Naive B cell (primary cell): Measurements from ENCODE around the gene TCF23. TPM values are rescaled to one million over a fixed set of nuclear protein-coding genes. Genes with fewer than 3 reads are reported as not detected.
"Not testable (repeated sequence)": the region's sequence is repeated elsewhere in the genome, so short reads cannot be mapped to it uniquely, and the experiment has no call there.

Source experiments
- ATAC-seq, 2 donors: fragments of 150-1000 bp; cut with Tn5 transposase; 2 replicates each; pipeline ENCODE4 v1.10.0; 2021; ENCODE audit warnings: low read depth in 2 of 2, mild to moderate bottlenecking in 2 of 2, moderate library complexity in 2 of 2
- DNase-seq: peaks from one replicate; pipeline ENCODE4 v3.0.0; 2022
- H3K27ac Mint-ChIP-seq, 6 donors: one replicate each; pipeline ENCODE4 v1.8.0; 2020 to 2022; ENCODE audit warnings: mild to moderate bottlenecking in 6 of 6, mixed read lengths in 6 of 6, moderate library complexity in 5 of 6, inconsistent platforms in 2 of 6
- H3K27me3 Mint-ChIP-seq, 3 donors: one replicate each; pipeline ENCODE4 v1.8.0; 2021 to 2022; ENCODE audit warnings: mixed read lengths in 3 of 3, mild to moderate bottlenecking in 1 of 3
- H3K36me3 Mint-ChIP-seq, 2 donors: one replicate each; pipeline ENCODE4 v1.8.0; 2020 to 2022; ENCODE audit warnings: mixed read lengths in 2 of 2, inconsistent platforms in 1 of 2, mild to moderate bottlenecking in 1 of 2
- H3K4me1 Mint-ChIP-seq, 3 donors: one replicate each; pipeline ENCODE4 v1.8.0; 2020 to 2022; ENCODE audit warnings: mixed read lengths in 3 of 3, inconsistent platforms in 1 of 3, mild to moderate bottlenecking in 1 of 3, moderate library complexity in 1 of 3
- H3K4me3 Mint-ChIP-seq, 8 donors: one replicate each; pipeline ENCODE4 v1.8.0; 2020 to 2022; ENCODE audit warnings: mild to moderate bottlenecking in 8 of 8, mixed read lengths in 8 of 8, moderate library complexity in 8 of 8, inconsistent platforms in 2 of 8
- H3K9me3 Mint-ChIP-seq, 7 donors: one replicate each; pipeline ENCODE4 v1.8.0; 2020 to 2022; ENCODE audit warnings: mixed read lengths in 7 of 7, mild to moderate bottlenecking in 5 of 7, inconsistent platforms in 2 of 7, moderate library complexity in 1 of 7
- polyA plus RNA-seq, 6 donors: library from polyadenylated mRNA; unstranded; fragments of 300-500 nt; fragmentation: Illumina TruSeq; gene quantifications; one replicate each; pipeline ENCODE4 v1.2.3, GENCODE V29; 2021; ENCODE audit warnings: low read depth in 6 of 6

Gene TCF23
- polyA plus RNA-seq, 6 donors from 2014 or later, result not detected

DNA sequence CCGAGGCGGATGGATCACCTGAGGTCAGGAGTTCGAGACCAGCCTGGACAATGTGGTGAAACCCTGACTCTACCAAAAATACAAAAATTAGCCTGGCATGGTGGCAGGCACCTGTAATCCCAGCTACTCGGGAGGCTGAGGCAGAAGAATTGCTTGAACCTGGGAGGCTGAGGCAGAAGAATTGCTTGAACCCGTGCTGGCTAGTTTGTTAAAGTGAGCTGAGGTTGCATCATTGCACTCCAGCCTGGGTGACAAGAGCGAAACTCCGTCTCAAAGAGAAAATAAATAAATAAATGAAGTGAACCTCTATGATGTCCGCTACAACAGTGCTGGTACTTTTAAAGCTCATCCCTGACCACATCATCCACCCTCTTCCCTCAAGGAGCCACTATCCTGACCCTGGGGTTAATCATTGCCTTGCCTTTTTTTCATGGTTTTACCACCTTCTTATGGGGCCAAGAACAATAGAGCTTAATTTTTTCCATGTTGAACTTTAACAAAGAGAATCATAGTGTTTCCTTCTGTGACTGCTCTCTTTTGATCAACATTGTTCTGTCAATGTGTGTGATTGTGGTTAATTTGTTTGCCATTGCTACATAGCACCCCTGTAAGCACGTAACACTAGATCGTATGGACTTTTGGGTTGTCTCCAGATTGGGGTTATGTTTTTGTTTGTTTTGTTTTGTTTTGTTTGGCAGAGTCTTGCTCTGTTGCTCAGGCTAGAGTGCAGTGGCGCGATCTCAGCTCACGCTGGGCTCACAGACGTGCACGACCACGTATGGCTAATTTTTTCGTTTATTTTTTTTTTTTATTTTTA, 45.9 kb downstream of the TCF23 start:
- no peaks in the 10 kb centered on the region for H3K9me3 Mint-ChIP-seq
- peaks cover 0 to 4% (median 4%) of the 10 kb centered on the region in 3 donors for H3K4me1 Mint-ChIP-seq
- ATAC-seq (no peak), DNase-seq (no peak)
- H3K27ac Mint-ChIP-seq, result no peak overlapping the region
- peaks cover 0 to 6% of the 10 kb centered on the region in 2 donors for H3K36me3 Mint-ChIP-seq
- peak overlapping the region in 1 of 8 donors; percentile 12 for H3K4me3 Mint-ChIP-seq
- peaks cover 0 to 6% (median 5%) of the 10 kb centered on the region in 3 donors for H3K27me3 Mint-ChIP-seq

DNA sequence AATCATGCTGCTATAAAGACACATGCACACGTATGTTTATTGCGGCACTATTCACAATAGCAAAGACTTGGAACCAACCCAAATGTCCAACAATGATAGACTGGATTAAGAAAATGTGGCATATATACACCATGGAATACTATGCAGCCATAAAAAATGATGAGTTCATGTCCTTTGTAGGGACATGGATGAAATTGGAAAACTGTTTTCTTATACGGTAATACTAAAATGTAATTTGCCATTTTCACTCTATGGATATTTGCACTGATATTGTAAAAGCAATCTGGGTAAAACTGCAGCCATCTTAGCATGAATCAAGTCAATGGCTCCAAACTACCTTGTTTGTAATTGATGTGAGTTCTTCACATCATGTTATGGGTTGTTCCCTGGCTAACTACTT, 47.0 kb downstream of the TCF23 start:
- DNase-seq, H3K9me3 Mint-ChIP-seq, H3K4me1 Mint-ChIP-seq, H3K27ac Mint-ChIP-seq, H3K27me3 Mint-ChIP-seq, H3K36me3 Mint-ChIP-seq, ATAC-seq, H3K4me3 Mint-ChIP-seq: not testable (repeated sequence)

DNA sequence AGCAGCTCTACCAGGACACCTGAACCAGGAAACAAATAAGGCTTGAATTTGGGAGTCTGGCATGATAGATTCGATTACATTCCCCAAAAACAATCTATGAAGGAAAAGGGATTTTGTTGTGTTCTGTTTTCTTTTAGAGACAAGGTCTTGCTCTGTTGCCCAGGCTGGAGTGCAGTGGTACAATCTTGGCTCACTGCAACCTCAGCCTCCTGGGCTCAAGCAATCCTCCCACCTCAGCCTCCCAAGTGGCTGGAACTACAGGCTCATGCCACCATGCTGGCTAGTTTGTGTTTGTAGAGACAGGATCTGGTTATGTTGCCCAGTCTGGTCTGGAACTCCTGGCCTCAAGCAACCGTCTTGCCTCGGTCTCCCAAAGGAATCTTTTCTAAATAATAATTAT, 49.3 kb downstream of the TCF23 start:
- peaks cover 7 to 24% of the 10 kb centered on the region in 2 donors for H3K36me3 Mint-ChIP-seq
- not testable (repeated sequence) for H3K27me3 Mint-ChIP-seq, H3K4me1 Mint-ChIP-seq, ATAC-seq, H3K9me3 Mint-ChIP-seq, DNase-seq, H3K27ac Mint-ChIP-seq, H3K4me3 Mint-ChIP-seq

DNA sequence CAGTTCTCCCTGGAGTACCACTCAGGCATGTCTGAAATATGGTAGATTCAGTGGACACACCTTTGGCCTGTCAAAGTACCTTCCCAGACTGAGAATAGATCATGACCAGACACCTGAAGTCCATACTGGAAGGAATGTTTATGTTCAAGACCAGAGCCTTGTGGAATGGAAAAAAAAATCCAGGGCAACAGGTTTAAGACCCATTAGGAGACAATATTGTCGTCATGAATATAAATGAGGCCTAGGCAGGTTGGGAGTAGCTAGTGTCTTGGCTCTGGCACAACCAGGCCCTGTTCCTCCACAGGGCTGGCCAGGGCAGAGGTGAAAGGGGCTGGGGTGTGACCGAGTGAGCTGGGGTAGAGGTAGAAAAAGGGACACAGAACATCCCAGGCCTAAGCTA, 49.8 kb downstream of the TCF23 start:
- H3K4me1 Mint-ChIP-seq, result no peaks in the 10 kb centered on the region
- no peak for ATAC-seq
- DNase-seq, result no peak
- peaks cover 12 to 30% of the 10 kb centered on the region in 2 donors for H3K36me3 Mint-ChIP-seq
- H3K27me3 Mint-ChIP-seq, result no peaks in the 10 kb centered on the region
- peak overlapping the region in 4 of 6 donors; percentile 1 to 50 (median 16) for H3K27ac Mint-ChIP-seq
- no peak overlapping the region for H3K4me3 Mint-ChIP-seq
- H3K9me3 Mint-ChIP-seq, result no peaks in the 10 kb centered on the region

DNA sequence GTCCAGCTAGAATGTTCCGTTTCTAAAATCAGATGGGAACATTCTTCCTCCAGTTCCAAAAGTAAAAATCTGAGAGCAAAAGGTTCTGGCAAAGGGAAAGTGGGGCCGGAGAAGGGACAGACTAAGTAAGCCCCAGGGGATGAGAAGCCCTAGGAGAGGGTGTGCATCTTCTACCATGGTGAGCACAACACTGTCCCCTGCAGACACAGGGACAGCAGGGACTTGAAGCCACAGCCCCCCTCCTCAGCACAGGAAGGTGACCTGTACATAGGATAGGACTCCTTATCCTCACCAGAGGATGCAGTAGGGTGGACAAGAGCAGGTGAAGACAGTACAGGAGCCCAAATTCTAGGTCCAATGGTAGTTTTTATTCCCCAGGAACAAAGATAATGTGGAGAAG, 50.4 kb downstream of the TCF23 start:
- no peak for ATAC-seq
- Mint-ChIP-seq H3K27ac (peak overlapping the region in 2 of 6 donors; percentile 4 to 67), H3K4me3 (no peak overlapping the region)

DNA sequence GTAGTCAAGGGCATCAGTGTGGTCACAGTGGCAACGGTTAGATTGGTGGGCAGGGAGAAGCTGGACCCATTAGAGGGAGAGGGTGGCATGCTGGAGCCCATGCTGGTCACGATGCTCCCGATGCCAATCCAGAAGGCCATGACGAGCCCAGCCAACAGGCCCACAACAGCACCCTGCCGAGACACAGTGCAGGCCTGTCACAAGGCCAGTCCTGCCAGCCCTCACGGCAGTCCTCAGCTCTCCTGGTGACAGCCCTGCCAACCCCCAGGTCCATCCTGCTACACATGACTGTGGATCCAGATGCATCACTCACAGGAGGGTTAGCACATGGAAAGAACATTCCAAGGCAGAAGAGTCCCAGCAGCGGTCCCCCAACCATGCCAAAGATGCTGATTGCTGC, 52.9 kb downstream of the TCF23 start:
- no peak for DNase-seq
- Mint-ChIP-seq H3K9me3 (no peaks in the 10 kb centered on the region), H3K36me3 (peaks cover 12 to 57% of the 10 kb centered on the region in 2 donors), H3K27ac (peak overlapping the region in 1 of 6 donors; percentile 28), H3K4me3 (no peak overlapping the region), H3K27me3 (no peaks in the 10 kb centered on the region), H3K4me1 (peaks cover 0 to 5% (median 3%) of the 10 kb centered on the region in 3 donors)
- ATAC-seq, result no peak

More for the DNA sequence above, 50.4 kb downstream of the TCF23 start:
- H3K36me3 Mint-ChIP-seq, result peaks cover 12 to 34% of the 10 kb centered on the region in 2 donors
- no peaks in the 10 kb centered on the region for H3K27me3 Mint-ChIP-seq
- no peaks in the 10 kb centered on the region for H3K4me1 Mint-ChIP-seq
- no peak for DNase-seq
- H3K9me3 Mint-ChIP-seq, result no peaks in the 10 kb centered on the region

DNA sequence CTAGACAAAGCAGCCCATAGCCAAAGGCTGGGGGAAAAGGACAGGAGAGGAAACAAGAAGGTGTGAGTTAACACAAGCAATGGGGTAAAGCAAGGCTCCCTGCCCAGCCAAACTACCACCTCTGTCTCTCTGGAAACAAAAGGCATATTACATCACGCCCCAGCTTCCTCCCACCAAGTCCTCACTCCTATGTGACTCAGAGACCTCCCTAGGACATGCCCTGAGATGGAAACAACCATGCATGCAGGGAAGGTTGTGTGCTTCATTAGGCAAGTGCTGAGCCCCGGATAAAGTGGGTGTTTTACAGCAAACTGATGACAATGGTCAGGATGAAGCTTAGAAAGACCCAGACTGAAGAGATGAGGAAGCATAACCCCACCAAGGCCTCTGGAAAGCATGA, 54.0 kb downstream of the TCF23 start:
- no peaks in the 10 kb centered on the region for H3K9me3 Mint-ChIP-seq
- DNase-seq, result no peak
- H3K27ac Mint-ChIP-seq, result no peak overlapping the region
- no peak overlapping the region for H3K4me3 Mint-ChIP-seq
- ATAC-seq, result no peak
- H3K27me3 Mint-ChIP-seq, result no peaks in the 10 kb centered on the region
- H3K4me1 Mint-ChIP-seq, result peaks cover 0 to 10% (median 3%) of the 10 kb centered on the region in 3 donors
- H3K36me3 Mint-ChIP-seq, result peaks cover 12 to 63% of the 10 kb centered on the region in 2 donors

DNA sequence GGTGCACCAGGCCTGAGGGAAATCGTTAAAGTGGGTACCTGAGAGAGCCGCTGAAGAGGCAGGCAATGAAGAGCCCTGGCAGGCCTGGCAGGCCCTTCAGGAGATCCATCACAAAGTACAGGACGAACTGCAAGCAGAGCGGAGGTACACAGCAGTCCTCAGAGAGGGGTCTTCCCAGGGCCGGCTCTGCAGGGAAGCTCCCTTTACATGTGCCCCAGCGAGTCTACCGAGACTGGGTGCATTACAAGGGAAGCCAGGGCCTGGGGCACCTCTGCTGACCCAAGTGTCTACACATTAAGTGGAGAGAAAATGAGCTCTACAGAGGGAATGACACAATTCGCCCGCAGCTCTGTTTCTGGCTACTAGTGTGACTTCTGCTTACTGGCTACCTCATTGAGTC, 54.9 kb downstream of the TCF23 start:
- Mint-ChIP-seq H3K27ac (peak overlapping the region in 2 of 6 donors; percentile 47), H3K4me3 (no peak overlapping the region), H3K27me3 (no peaks in the 10 kb centered on the region), H3K4me1 (peaks cover 0 to 10% (median 3%) of the 10 kb centered on the region in 3 donors), H3K36me3 (peaks cover 12 to 63% of the 10 kb centered on the region in 2 donors), H3K9me3 (no peaks in the 10 kb centered on the region)
- DNase-seq (no peak), ATAC-seq (no peak)

DNA sequence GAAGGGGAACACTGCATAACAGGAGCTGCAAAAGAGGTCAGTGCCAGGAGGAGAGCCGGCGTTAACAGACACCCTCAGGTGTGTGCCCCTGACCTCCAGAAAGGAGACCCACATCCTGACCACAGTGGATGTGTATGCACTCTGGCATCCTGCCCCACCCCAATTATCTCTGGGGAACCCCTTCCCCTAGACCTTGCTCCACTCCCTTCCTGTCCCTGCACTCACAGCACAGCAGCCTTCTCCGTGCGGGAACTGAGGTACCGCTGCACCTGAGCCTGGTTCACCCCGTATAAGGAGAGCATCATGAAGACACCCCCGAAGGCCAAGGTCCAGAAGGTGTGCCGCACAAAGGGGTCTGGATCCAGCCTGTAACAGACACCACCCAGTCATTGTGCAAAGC, 55.8 kb downstream of the TCF23 start:
- Mint-ChIP-seq H3K9me3 (no peaks in the 10 kb centered on the region), H3K4me1 (peaks cover 2 to 14% (median 8%) of the 10 kb centered on the region in 3 donors), H3K36me3 (peaks cover 12 to 59% of the 10 kb centered on the region in 2 donors), H3K27ac (peak overlapping the region in 2 of 6 donors; percentile 58 to 72), H3K27me3 (no peaks in the 10 kb centered on the region), H3K4me3 (no peak overlapping the region)
- no peak for ATAC-seq
- no peak for DNase-seq

DNA sequence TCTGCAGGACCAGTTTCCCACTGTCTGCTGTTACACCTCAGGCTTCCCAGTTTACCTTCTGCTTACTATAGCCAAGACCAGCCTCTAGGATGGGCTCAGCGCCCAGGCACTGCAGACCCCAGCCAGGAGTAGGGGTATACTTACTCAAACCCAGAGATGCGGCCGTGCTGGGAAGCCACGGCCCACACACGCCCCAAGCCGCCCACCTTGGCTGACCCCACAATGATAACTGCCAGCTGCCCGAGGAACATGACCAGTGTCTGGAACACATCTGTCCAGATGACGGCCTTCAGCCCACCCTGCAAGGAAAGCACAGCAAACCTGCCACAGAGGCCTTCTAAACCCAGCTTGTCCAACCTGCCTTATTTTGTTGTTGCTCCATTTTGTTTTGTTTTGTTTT, 56.4 kb downstream of the TCF23 start:
- ATAC-seq, result no peak
- Mint-ChIP-seq H3K9me3 (no peaks in the 10 kb centered on the region), H3K27me3 (no peaks in the 10 kb centered on the region), H3K4me1 (peaks cover 7 to 19% (median 14%) of the 10 kb centered on the region in 3 donors), H3K4me3 (no peak overlapping the region), H3K27ac (peak overlapping the region in 4 of 6 donors; percentile 5 to 58 (median 18)), H3K36me3 (peaks cover 12 to 55% of the 10 kb centered on the region in 2 donors)
- DNase-seq, result no peak

DNA sequence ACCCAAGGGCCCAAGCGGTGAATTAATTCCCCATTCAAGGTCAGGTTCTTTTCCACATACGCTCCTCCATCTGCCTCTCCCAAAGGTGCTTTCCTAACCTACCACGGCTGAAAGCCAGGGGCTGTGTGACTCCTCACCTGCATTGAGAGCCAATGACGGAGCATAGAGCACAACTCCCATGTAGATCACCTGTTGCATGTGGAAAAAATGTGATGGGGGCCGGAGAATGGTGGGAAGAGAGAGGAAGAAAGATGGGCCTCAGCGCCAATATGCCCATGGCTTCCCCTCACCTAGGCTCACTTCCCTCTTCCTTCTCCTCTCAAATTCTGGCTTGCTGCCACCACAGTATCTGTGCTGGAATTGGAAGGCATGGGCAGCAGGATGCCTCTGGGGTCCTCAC, 57.5 kb downstream of the TCF23 start:
- Mint-ChIP-seq H3K27me3 (no peaks in the 10 kb centered on the region), H3K4me1 (peaks cover 11 to 23% (median 18%) of the 10 kb centered on the region in 3 donors), H3K9me3 (no peaks in the 10 kb centered on the region), H3K4me3 (peak overlapping the region in 2 of 8 donors; percentile 17 to 42), H3K27ac (peak overlapping the region in 1 of 6 donors; percentile 2), H3K36me3 (peaks cover 12 to 55% of the 10 kb centered on the region in 2 donors)
- DNase-seq (no peak), ATAC-seq (no peak)

Other genes starting within 250 kb of the TCF23 start
- 1 to 10 TPM; 1.2 to 4.2 (median 1.4) TPM for gene MAPRE3, start 178.4 kb upstream of the TCF23 start, polyA plus RNA-seq
- gene TMEM214, start 116.0 kb upstream of the TCF23 start, polyA plus RNA-seq, result 10 to 100 TPM; 16.6 to 32.9 (median 24.6) TPM
- 10 to 100 TPM in 3 of 6 donors, 1 to 10 TPM in 3; 7.8 to 11.6 (median 10.1) TPM for gene AGBL5, start 97.3 kb upstream of the TCF23 start, polyA plus RNA-seq
- 100 to 1,000 TPM; 594 to 733 (median 606) TPM for gene OST4, start 77.3 kb upstream of the TCF23 start, polyA plus RNA-seq
- 1 to 10 TPM in 2 of 6 donors, under 1 TPM in 4; 0.28 to 1.1 (median 0.77) TPM for gene EMILIN1, start 70.4 kb upstream of the TCF23 start, polyA plus RNA-seq
- gene KHK, start 62.2 kb upstream of the TCF23 start, polyA plus RNA-seq, result 1 to 10 TPM; 3.3 to 8.9 (median 5.6) TPM
- not detected for gene CGREF1, start 29.9 kb upstream of the TCF23 start, polyA plus RNA-seq
- gene ABHD1, start 25.2 kb upstream of the TCF23 start, polyA plus RNA-seq, result 1 to 10 TPM in 2 of 6 donors, not detected in 4; 1.2 to 1.3 TPM
- gene PREB, start 14.4 kb upstream of the TCF23 start, polyA plus RNA-seq, result 100 to 1,000 TPM in 1 of 6 donors, 10 to 100 TPM in 5; 51.0 to 101 (median 56.2) TPM
- not detected for gene PRR30, start 9.6 kb upstream of the TCF23 start, polyA plus RNA-seq
- 100 to 1,000 TPM; 296 to 424 (median 357) TPM for gene ATRAID, start 63.0 kb downstream of the TCF23 start, polyA plus RNA-seq
- 10 to 100 TPM; 15.4 to 55.3 (median 22.4) TPM for gene SLC5A6, start 63.3 kb downstream of the TCF23 start, polyA plus RNA-seq
- gene CAD, start 68.4 kb downstream of the TCF23 start, polyA plus RNA-seq, result 10 to 100 TPM in 5 of 6 donors, 1 to 10 TPM in 1; 5.4 to 20.7 (median 14.0) TPM
- under 1 TPM in 2 of 6 donors, not detected in 4; 0.06 to 0.16 TPM for gene SLC30A3, start 114.0 kb downstream of the TCF23 start, polyA plus RNA-seq
- not detected for gene DNAJC5G, start 126.4 kb downstream of the TCF23 start, polyA plus RNA-seq
- not detected for gene TRIM54, start 133.4 kb downstream of the TCF23 start, polyA plus RNA-seq
- gene UCN, start 159.4 kb downstream of the TCF23 start, polyA plus RNA-seq, result 1 to 10 TPM in 1 of 6 donors, under 1 TPM in 3, not detected in 2; 0.55 to 1.4 (median 0.91) TPM
- 100 to 1,000 TPM; 133 to 234 (median 151) TPM for gene MPV17, start 174.1 kb downstream of the TCF23 start, polyA plus RNA-seq
- gene GTF3C2, start 207.8 kb downstream of the TCF23 start, polyA plus RNA-seq, result 10 to 100 TPM; 31.8 to 50.6 (median 39.9) TPM
- gene EIF2B4, start 221.3 kb downstream of the TCF23 start, polyA plus RNA-seq, result 10 to 100 TPM; 16.3 to 38.9 (median 30.3) TPM
- 100 to 1,000 TPM; 216 to 307 (median 256) TPM for gene SNX17, start 221.6 kb downstream of the TCF23 start, polyA plus RNA-seq
- 1 to 10 TPM in 5 of 6 donors, not detected in 1; 2.2 to 6.5 (median 3.7) TPM for gene ZNF513, start 231.7 kb downstream of the TCF23 start, polyA plus RNA-seq